Activated T-helper 17 cell treated with anti-CD3 and anti-CD28 coated beads, Interleukin-2, amount 50 U/mL, for 72 hours (primary cell): ENCODE results near the gene ENPP5. TPM values are rescaled to one million over a fixed set of nuclear protein-coding genes. Genes with fewer than 3 reads are reported as not detected.

Source experiments
- ATAC-seq: fragments of 150-1000 bp; cut with Tn5 transposase; replicated peaks from 2 replicates; pipeline ENCODE4 v1.10.0; 2021; ENCODE audit warnings: mild to moderate bottlenecking, moderate library complexity
- H3K27ac Mint-ChIP-seq: one replicate; pipeline ENCODE4 v1.8.0; 2022; ENCODE audit warnings: mixed read lengths
- H3K27me3 Mint-ChIP-seq: one replicate; pipeline ENCODE4 v1.8.0; 2022; ENCODE audit warnings: mixed read lengths
- H3K36me3 Mint-ChIP-seq: one replicate; pipeline ENCODE4 v1.8.0; 2022; ENCODE audit warnings: low read depth, mild to moderate bottlenecking, mixed read lengths
- H3K4me1 Mint-ChIP-seq: one replicate; pipeline ENCODE4 v1.8.0; 2022; ENCODE audit warnings: mixed read lengths
- H3K4me3 Mint-ChIP-seq: one replicate; pipeline ENCODE4 v1.8.0; 2022; ENCODE audit warnings: mild to moderate bottlenecking, mixed read lengths
- H3K9me3 Mint-ChIP-seq: one replicate; pipeline ENCODE4 v1.8.0; 2022; ENCODE audit warnings: mixed read lengths
- total RNA-seq, 2 donors: library from RNA; stranded (reverse); gene quantifications; one replicate each; pipeline ENCODE4 v1.2.3, GENCODE V29; 2022

ENPP5 gene, protein sequence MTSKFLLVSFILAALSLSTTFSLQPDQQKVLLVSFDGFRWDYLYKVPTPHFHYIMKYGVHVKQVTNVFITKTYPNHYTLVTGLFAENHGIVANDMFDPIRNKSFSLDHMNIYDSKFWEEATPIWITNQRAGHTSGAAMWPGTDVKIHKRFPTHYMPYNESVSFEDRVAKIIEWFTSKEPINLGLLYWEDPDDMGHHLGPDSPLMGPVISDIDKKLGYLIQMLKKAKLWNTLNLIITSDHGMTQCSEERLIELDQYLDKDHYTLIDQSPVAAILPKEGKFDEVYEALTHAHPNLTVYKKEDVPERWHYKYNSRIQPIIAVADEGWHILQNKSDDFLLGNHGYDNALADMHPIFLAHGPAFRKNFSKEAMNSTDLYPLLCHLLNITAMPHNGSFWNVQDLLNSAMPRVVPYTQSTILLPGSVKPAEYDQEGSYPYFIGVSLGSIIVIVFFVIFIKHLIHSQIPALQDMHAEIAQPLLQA
- under 1 TPM in 1 of 2 donors, not detected in 1; 0.45 TPM for total RNA-seq

DNA sequence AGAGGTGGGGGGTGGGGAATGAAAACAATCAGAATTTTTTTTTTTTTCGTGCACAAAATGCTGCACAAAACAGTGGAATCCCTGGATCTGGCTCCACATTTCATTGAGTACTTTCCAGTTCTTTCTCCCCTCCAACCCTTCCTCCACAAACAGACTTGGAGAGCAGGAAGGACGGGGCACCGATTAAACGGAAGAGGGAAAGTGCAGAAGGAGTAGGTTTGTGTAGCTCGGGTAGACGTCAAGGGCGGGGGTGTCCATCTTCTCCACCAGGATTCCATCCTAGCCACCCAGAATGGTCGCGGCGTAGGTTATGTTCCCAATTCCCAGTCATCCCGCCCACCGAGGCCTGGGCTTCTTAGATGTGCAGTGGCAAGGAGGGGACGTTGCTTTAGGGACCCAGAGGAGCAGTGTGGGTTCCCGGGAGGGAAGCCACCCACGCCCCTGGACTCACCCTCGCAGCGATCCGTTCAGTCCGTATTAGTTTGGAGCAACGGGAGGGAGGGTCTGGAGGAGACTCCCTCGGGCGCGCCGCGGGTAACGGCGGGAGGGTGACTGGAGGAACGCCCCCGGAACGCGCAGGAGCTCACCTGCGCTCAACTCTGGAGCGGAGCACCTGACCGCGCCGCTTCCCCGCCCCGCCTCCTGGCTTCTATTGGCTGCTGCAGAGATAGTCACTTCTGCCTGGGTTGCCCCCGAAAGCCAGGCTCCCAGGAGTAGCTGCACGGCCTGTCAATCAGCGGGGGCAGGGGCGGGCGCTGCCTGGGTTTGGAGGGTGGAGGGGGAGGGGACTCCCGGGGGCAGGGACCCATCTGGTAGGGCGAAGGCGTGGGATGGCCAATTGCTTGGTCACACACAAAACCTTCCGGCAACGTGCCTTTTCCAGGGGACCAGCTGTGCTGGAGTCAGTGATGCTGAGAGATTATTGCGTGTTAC is at the start of gene ENPP5:
Gene ENPP5 (minus strand): TSS at position 624 of the 933 bp plus-strand sequence. CDS start 2,718 bp downstream, outside the sequence.
- peak; percentile 90 for ATAC-seq
- Mint-ChIP-seq H3K4me1 (no peaks in the 10 kb centered on the region), H3K27ac (no peak within 1 kb of the TSS), H3K4me3 (peak within 1 kb of the TSS; percentile 74), H3K27me3 (peaks cover 24% of the 10 kb centered on the region), H3K9me3 (no peaks in the 10 kb centered on the region), H3K36me3 (no peaks in the 10 kb centered on the region)

DNA sequence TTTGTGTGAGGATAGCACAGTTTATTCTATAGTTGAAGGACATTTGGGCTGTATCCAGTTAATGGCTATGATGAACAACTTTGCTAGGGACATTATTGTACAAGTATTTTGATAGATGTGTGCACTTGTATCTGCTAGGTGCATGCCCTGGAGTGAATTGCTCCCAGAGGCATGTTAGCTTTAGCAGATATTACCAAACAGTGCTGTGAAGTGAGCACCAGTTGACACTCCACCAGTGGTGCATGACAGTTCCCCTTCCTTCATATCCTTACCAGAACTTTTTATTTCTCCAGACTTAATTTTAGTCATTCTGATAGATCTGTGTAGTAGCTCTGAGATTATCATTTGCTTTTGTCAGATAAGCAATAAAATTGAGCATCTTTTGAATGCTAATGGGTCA is 48.9 kb upstream of the ENPP5 start:
- Mint-ChIP-seq H3K4me1 (peaks cover 4% of the 10 kb centered on the region), H3K27me3 (peaks cover 8% of the 10 kb centered on the region), H3K36me3 (no peaks in the 10 kb centered on the region), H3K4me3 (no peak overlapping the region), H3K27ac (no peak overlapping the region), H3K9me3 (no peaks in the 10 kb centered on the region)
- no peak for ATAC-seq

DNA sequence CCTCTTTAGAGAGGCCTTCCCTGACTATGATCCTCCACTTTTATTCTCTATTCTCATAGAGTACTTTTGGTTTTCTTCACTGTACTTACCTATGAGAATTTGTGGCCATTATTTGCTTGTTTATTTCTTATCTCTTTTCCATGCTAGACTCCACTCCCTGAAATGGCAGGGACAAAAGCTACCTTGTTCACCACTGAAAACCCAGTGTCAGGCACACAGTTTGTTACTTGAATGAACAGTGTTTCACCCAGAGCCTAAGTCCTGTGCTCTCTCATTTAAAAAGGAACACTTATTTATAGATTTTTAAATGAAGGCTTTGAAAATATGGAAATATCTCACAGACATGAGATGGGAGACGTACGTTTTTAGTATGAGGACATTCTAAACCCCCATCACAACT is 47.7 kb upstream of the ENPP5 start:
- Mint-ChIP-seq H3K27me3 (peaks cover 4% of the 10 kb centered on the region), H3K4me1 (peaks cover 4% of the 10 kb centered on the region)

DNA sequence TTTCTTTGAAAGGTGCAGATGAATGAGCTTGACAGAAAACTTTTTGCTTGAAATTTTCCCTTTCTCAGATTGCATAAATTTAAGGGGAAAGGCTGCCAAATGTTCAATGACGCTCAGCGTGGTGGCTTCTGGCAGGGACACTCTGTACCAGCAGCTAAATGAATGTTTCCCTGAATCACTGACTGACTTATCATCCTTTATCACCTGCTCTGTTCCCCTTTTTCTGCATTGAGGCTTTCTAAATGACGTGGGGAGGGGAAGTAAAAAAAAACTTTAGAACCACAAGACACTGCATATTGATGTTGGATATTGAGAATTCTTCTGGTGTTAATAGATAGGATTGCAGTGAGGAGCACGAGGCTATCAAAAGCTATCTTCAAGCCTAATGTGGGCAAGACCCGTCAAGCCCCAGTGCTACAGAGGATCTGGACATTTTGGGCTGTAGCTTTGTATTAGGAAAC is 46.9 kb upstream of the ENPP5 start:
- peak overlapping the region; percentile 33 for H3K27ac Mint-ChIP-seq
- ATAC-seq: peak; percentile 78
- peaks cover 4% of the 10 kb centered on the region for H3K4me1 Mint-ChIP-seq
- no peaks in the 10 kb centered on the region for H3K36me3 Mint-ChIP-seq
- peaks cover under 1% of the 10 kb centered on the region for H3K27me3 Mint-ChIP-seq
- no peak overlapping the region for H3K4me3 Mint-ChIP-seq
- no peaks in the 10 kb centered on the region for H3K9me3 Mint-ChIP-seq

More for the DNA sequence above, 47.7 kb upstream of the ENPP5 start:
- Mint-ChIP-seq H3K9me3 (no peaks in the 10 kb centered on the region), H3K4me3 (no peak overlapping the region), H3K27ac (peak overlapping the region; percentile 33), H3K36me3 (no peaks in the 10 kb centered on the region)
- no peak for ATAC-seq

DNA sequence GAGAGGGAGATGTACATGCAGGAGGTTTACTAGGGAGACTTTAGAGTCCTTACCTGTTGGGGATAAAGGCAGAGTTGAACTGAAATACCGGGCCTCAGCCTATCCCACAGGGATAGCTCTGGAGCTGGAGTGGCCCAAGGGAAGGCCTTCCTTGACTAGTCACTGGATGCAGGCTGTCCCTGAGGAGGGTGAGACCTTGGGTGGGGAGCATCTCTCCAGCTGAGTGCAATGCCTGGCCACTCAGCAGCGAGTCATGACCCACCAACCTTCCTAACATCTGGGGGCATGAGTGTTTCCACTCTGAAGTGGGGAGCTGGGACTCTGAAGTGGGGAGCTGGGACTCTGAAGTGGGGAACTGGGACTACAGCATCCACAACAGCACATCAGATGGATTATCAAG is 46.1 kb upstream of the ENPP5 start:
- no peaks in the 10 kb centered on the region for H3K36me3 Mint-ChIP-seq
- H3K27ac Mint-ChIP-seq: no peak overlapping the region
- H3K4me1 Mint-ChIP-seq: peaks cover 4% of the 10 kb centered on the region
- no peaks in the 10 kb centered on the region for H3K27me3 Mint-ChIP-seq
- no peaks in the 10 kb centered on the region for H3K9me3 Mint-ChIP-seq
- H3K4me3 Mint-ChIP-seq: no peak overlapping the region
- ATAC-seq: no peak

DNA sequence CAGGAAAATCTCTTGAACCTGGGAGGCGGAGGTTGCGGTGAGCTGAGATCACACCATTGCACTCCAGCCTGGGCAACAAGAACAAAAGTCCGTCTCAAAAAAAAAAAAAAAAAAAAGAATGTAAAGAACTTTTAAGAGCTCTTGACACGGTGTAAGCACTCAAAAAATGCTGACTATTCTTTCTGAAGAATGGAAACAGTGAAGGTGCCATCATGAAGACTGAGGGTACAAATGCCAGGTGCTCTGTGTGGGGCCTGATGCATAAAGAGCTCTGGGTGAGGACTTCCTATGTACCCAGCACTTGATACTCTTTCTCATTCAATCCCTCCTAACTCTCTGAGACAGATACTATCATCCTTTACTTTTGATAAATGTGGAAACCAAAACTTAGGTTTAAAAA is 45.0 kb upstream of the ENPP5 start:
- Mint-ChIP-seq H3K9me3 (no peaks in the 10 kb centered on the region), H3K27ac (no peak overlapping the region), H3K27me3 (no peaks in the 10 kb centered on the region), H3K4me3 (no peak overlapping the region), H3K36me3 (no peaks in the 10 kb centered on the region), H3K4me1 (peaks cover 4% of the 10 kb centered on the region)
- ATAC-seq: no peak

DNA sequence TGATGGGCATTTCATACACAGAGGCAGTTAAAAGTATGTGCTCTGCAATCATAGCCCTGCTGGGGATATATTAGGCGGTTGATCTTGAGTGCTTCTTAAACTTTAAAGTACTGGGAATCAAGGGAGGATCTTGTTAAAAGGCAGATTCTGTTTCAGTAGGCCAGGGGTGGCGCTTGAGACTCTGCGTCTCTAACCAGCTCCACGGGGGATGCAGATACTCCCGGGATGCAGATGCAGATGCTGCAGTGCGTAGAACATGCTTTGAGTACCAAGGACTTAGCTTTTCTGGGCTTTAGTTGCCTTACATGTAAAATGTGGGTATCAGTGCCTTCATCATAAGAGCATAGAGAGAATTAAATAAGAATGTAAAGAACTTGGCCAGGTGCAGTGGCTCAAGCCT is 44.4 kb upstream of the ENPP5 start:
- no peaks in the 10 kb centered on the region for H3K9me3 Mint-ChIP-seq
- no peak overlapping the region for H3K4me3 Mint-ChIP-seq
- no peaks in the 10 kb centered on the region for H3K36me3 Mint-ChIP-seq
- no peak overlapping the region for H3K27ac Mint-ChIP-seq
- peaks cover 4% of the 10 kb centered on the region for H3K4me1 Mint-ChIP-seq
- ATAC-seq: no peak
- H3K27me3 Mint-ChIP-seq: peaks cover 1% of the 10 kb centered on the region

DNA sequence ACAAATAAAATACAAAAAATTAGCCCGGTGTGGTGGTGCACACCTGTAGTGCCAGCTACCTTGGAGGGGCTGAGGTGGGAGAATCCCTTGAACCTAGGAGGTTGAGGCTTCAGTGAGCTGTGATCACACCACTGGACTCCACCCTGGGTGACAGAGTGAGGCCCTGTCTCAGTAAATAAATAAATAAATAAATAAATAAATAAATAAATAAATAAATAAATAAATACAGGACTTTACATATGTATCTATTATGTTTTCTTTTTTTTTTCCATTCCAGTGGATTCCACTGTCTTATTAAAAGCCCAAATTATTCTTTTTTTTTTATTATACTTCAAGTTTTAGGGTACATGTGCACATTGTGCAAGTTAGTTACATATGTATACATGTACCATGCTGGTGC is 41.1 kb upstream of the ENPP5 start:
- ATAC-seq: no peak
- Mint-ChIP-seq H3K4me3 (no peak overlapping the region), H3K27ac (no peak overlapping the region), H3K36me3 (no peaks in the 10 kb centered on the region), H3K4me1 (no peaks in the 10 kb centered on the region), H3K9me3 (no peaks in the 10 kb centered on the region), H3K27me3 (peaks cover 2% of the 10 kb centered on the region)

DNA sequence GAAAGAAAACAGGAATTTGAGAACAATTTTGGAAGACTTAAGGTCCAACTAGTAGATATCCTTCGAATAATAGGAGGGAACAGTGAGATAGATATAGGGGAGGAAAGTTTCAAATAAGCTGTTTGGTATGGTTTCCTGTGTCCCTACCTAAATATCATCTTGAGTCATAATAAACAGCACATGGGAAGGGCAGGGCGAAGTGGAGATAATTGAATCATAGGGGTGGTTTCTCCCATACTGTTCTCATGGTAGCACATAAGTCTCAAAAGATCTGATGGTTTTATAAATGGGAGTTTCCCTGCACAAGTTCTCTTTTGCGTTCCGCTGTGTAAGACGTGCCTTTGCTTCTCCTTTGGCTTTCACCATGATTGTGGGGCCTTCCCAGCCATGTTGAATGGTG is 39.5 kb upstream of the ENPP5 start:
- H3K27ac Mint-ChIP-seq: no peak overlapping the region
- no peak overlapping the region for H3K4me3 Mint-ChIP-seq
- no peaks in the 10 kb centered on the region for H3K36me3 Mint-ChIP-seq
- H3K9me3 Mint-ChIP-seq: no peaks in the 10 kb centered on the region
- no peaks in the 10 kb centered on the region for H3K4me1 Mint-ChIP-seq
- peak; percentile 65 for ATAC-seq
- H3K27me3 Mint-ChIP-seq: peaks cover 8% of the 10 kb centered on the region

DNA sequence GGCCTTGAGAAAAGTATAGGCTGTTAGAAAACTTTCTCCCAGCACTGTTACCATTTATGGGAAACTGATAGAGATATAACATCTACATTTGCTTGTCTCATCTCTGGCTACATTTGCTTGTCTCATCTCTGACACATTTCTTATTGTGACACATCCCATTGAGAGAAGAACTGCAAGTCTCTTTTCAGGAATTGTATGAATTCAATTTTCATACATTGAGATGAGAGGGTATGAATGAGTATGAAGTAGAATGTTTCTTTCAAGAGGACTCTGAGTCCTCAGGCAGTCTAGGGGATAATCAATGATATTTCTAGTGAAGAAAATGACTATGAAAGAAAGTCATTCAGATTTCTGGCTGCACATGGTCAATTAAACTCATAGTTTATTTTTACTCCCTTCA is 37.5 kb upstream of the ENPP5 start:
- H3K4me3 Mint-ChIP-seq: no peak overlapping the region

DNA sequence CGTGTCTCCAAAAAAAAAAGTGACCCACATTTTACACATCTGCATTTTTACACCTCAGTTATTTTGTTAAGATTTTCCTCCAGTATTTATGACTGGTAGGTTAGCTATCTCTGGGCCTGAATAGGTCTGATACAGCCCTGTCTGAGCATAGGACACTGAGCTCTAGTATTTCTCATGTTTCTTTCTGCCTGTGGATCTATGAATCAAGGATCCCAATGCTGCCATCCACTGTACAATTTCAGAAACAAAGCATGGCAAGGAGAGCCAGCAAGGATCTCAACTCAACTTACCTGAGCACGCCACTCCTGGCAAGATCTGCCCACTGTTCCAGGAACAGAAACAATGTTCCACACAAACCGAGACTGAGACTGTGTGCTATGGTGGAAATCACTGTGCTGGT is 36.4 kb upstream of the ENPP5 start:
- Mint-ChIP-seq H3K4me3 (no peak overlapping the region), H3K27ac (no peak overlapping the region), H3K9me3 (no peaks in the 10 kb centered on the region), H3K4me1 (no peaks in the 10 kb centered on the region), H3K36me3 (no peaks in the 10 kb centered on the region), H3K27me3 (peaks cover 9% of the 10 kb centered on the region)
- ATAC-seq: no peak

More for the DNA sequence above, 37.5 kb upstream of the ENPP5 start:
- peaks cover 9% of the 10 kb centered on the region for H3K27me3 Mint-ChIP-seq
- no peaks in the 10 kb centered on the region for H3K4me1 Mint-ChIP-seq
- ATAC-seq: peak; percentile 39
- H3K36me3 Mint-ChIP-seq: no peaks in the 10 kb centered on the region
- no peak overlapping the region for H3K27ac Mint-ChIP-seq
- no peaks in the 10 kb centered on the region for H3K9me3 Mint-ChIP-seq

DNA sequence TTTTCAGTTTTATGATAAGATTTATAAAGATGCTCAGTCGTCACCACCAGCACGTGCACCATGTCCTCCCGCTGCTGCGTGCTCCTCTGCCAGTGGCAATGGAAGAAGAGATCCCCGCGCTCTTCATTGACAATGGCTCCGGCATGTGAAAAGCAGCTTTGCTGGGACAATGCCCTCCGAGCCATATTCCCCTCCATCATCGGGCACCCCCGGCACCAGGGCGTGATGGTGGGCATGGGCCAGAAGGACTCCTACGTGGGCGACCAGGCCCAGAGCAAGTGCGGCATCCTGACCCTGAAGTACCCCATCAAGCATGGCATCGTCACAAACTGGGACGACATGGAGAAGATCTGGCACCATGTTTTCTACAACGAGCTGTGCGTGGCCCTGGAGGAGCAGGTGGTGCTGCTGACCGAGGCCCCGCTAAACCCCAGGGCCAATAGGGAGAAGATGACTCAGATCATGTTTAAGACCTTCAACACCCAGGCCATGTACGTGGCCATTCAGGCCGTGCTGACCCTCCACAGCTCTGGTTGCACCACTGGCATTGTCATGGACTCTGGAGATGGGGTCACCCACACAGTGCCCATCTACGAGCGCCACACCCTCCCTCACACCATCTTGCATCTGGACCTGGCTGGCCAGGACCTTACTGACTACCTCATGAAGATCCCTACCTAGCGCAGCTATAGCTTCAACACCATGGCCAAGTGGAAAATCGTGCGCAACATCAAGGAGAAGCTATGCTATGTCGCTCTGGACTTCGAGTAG is 34.3 kb upstream of the ENPP5 start:
- H3K4me3 Mint-ChIP-seq: no peak overlapping the region
- no peaks in the 10 kb centered on the region for H3K36me3 Mint-ChIP-seq
- ATAC-seq: no peak
- H3K9me3 Mint-ChIP-seq: no peaks in the 10 kb centered on the region
- H3K4me1 Mint-ChIP-seq: no peaks in the 10 kb centered on the region
- no peak overlapping the region for H3K27ac Mint-ChIP-seq
- H3K27me3 Mint-ChIP-seq: peaks cover 18% of the 10 kb centered on the region

DNA sequence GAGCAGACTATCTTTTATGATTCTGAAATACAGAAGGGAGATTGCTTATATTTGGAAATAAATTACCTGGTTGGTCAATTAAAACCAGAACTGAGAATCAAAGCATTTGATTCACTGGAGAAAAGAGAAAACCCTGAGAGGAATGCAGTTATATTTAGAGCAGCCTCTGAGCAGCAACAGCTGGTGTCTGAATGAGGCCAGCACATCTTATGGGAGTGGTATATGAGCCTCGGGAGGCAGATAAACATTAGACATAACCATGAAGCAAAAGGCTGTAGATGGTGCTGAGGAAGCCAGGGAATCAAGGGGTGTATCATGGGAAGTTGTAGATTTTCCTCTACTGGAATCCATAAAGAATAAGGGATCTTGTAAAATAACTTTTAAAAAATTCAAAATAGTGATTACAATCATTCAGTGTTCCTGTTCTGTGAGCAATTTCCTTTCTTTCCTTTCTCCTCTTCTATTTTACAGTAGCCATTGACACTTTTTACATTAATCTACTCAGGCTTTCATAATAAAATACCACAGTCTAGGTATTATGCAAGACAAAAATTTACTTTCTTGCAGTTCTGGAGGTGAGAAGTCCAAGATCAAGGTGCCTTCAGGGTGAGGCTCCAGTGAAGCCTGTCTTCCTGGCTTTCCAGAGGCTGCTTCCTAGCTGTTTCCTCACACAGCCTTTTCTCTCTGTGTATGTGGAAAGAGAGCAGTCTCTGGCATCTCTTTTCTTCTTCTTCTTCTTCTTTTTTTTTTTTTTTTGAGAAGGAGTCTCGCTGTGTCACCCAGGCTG is 32.8 kb upstream of the ENPP5 start:
- Mint-ChIP-seq H3K4me1 (no peaks in the 10 kb centered on the region), H3K36me3 (no peaks in the 10 kb centered on the region), H3K4me3 (no peak overlapping the region), H3K27ac (no peak overlapping the region), H3K9me3 (no peaks in the 10 kb centered on the region), H3K27me3 (peaks cover 21% of the 10 kb centered on the region)
- no peak for ATAC-seq
